SH-SY5Y (cell line): ENCODE measurements around the gene RNF157.

Experiments used
- GATA2 ChIP-seq: IDR thresholded peaks from 2 replicates; pipeline ENCODE4 v1.6.1; 2011; ENCODE audit warnings: mild to moderate bottlenecking, low read depth, low read length
- GATA3 ChIP-seq: IDR thresholded peaks from 2 replicates; pipeline ENCODE4 v1.6.1; 2011; ENCODE audit warnings: low read depth, mild to moderate bottlenecking, low read length, moderate library complexity

DNA sequence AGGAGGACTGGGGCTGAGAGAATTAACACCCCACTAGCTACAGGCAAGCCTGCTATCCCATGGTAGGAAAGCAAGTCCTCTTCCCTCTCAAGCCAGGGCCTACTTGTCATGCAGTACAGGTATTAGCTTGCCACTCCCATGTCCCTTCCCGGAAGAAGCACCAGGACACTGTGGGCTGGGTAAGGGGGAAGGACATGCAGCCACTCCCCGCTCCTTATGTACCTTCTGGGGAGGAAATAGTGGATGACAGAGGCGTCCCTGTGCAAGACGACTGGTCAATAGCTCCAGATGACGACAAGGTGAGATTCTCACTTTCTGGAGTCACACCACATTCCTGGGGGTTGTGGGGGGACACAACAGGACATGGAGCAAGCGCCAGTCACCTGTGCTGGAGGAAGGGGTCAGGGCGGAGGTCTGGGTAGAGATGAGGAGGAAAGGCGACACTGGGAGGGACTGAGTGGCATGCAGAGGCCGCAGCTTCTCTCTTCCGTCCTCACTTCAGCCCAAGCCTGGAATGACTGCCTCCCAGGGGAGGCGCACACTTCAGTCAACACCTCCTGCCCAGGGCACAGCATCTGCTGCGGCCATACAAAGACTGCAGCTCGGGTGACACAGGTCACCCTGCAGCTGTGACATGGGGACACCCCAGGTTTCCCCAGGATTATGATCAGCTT is 84.2 kb downstream of the RNF157 start:
- no peak for TF ChIP-seq GATA2
- TF ChIP-seq GATA3: no peak
